ENCODE results near the gene TXNRD2. TPM values are rescaled to one million over a fixed set of nuclear protein-coding genes. Genes with fewer than 3 reads are reported as not detected.

The TXNRD2 gene
- polyA plus RNA-seq, 1 donor from 2014 or later, result 17.3 TPM

DNA sequence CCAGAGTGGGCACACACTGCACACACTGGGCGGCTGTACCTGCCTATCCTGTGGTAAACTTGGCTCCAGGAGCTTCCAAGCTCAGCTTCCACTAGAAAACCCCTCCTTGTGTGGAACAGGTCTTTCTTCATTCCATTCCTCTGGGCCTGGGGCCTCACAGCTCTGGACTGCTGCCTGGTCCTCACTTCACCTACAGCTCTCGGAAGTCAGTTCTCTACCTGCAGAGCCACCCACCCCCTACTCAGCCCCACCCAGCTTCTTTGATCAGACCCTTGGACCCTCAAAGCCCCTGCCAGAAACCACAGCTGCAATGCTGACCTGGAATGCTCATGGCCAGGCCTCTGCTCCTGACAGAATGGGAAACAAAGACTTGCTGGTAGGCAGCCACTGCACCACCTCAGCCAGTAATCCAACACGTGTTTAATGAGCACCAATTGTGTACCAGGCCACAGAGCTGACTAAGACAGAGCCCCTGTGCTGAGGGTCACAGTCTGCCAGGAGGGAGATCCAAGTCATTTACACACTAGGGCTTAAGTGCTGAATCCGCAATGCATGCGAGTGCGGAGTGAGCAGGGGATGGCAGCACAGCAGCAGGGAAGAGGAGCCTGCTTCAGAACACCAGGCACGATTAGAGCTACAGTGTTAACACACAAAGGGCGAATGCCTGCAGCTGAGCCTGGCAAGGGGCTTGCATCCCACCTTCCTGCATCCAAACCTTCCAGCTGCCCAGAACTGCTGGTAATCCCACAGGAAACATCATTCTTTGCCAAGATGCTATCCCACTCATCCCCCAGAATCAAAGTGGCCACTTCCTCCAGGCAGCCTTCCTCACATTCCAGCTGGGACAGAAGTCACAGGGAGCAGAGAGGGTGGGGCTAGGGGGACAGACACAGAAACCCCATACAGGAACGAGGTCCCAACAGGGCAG lies 91.5 kb downstream of the TXNRD2 start:
- Mint-ChIP-seq H3K27ac (peak overlapping the region in 1 of 3 donors; percentile 67), H3K4me1 (peaks cover 12 to 19% (median 16%) of the 10 kb centered on the region in 3 donors), H3K4me3 (peak overlapping the region in 1 of 4 donors; percentile 14), H3K36me3 (peaks cover 2% of the 10 kb centered on the region), H3K27me3 (no peaks in the 10 kb centered on the region), H3K9me3 (no peaks in the 10 kb centered on the region)

DNA sequence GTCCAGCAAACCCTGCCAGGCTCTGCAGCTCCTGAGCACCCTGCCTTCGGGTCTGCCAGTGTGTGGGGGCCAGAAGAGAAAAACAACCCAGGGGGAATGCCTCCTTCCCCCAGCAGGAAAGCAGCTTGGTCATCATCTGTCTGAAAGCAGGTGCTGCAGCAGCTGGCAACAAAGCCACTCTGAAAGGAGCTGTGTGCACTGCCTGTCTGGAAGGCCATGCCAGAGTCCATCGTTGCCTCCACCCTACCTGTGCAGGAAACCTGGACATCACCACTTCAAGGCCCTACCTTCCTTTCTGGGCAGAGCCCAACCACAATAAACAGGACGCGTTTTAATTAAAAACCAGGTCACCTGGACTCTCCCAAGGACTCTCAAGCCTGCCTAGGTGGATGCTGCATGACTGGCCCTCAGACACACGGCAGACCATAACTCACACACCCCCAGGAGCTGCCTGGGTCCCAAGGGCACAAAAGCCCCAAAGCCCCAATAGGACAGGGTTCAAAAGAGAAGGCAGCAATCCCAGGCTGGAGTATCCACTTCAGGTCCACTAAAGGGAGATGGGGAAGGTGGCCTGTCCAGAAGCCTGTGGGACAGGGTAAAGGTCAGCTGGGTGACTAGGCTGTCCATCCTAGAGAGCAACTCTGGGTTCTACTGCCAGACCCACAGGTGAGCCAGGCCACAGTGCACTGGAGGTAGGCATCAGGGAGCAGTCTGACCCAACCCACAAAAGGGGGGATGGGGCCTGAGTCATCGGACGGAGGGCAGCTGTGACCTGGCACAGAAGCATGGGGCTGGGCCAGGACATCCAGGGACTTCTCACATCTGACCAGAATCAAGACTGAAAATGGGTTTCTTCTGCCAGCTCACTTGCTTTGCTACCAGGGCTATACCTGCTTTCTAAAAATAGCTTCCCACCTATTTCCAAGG lies 93.1 kb downstream of the TXNRD2 start:
- Mint-ChIP-seq H3K27me3 (no peaks in the 10 kb centered on the region), H3K4me1 (peaks cover 13 to 16% (median 16%) of the 10 kb centered on the region in 3 donors), H3K27ac (peak overlapping the region in 2 of 3 donors; percentile 8 to 27), H3K9me3 (no peaks in the 10 kb centered on the region), H3K36me3 (peaks cover 2% of the 10 kb centered on the region), H3K4me3 (peak overlapping the region in 1 of 4 donors; percentile 27)

DNA sequence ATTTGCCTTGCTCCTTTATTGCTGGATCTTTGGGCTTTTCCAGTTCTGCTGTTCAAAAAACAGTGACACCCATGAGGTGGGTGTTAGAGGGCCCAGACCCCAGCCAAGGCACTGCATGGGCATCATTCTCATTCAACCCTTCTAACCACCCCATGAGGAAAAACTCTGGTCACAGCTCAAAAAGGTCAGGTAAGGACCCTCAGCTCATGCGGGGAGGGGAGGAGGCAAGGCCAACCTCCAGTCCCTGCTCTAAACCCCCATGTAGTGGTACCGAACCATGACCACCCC lies 94.3 kb downstream of the TXNRD2 start:
- Mint-ChIP-seq H3K9me3 (no peaks in the 10 kb centered on the region), H3K27me3 (no peaks in the 10 kb centered on the region), H3K36me3 (peaks cover 2% of the 10 kb centered on the region), H3K27ac (no peak overlapping the region), H3K4me3 (no peak overlapping the region), H3K4me1 (peaks cover 6 to 9% (median 6%) of the 10 kb centered on the region in 3 donors)

DNA sequence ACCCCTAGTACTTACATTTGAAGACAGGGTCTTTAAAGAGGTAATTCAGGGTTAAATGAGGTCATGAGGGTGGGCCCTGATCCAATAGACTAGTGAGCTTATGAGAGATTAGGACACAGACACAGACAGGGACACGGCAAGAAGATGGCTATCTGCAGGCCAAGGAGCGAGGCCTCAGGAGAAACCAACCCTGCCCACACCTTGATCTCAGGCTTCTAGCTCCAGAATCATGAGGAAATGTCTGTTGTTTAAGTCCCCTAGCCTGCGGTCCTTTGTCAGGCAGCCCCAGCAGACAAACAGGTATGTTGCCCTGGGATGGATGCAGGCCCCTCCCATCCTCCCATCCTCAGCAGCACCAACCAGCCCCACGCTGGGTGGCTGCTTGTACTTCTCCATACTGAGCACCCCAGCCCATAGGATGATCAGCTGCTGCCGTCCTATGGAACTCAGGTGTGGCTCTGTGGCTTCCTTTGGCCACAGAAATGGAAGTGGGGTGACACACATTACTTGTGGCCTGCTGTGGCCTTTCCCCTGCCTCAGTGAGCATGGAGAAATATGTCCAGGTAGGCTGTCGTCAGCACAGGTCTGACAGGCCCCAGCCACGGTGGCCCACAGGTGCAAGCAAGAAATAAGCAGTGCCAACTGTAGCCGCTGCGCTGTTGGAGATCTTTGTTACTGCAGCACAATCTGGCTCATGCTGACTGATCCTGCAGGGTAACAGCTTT lies 94.8 kb downstream of the TXNRD2 start:
- Mint-ChIP-seq H3K4me1 (peaks cover 6 to 10% (median 7%) of the 10 kb centered on the region in 3 donors), H3K27me3 (no peaks in the 10 kb centered on the region), H3K27ac (no peak overlapping the region), H3K36me3 (peaks cover 2% of the 10 kb centered on the region), H3K9me3 (no peaks in the 10 kb centered on the region), H3K4me3 (peak overlapping the region in 1 of 4 donors; percentile 32)

DNA sequence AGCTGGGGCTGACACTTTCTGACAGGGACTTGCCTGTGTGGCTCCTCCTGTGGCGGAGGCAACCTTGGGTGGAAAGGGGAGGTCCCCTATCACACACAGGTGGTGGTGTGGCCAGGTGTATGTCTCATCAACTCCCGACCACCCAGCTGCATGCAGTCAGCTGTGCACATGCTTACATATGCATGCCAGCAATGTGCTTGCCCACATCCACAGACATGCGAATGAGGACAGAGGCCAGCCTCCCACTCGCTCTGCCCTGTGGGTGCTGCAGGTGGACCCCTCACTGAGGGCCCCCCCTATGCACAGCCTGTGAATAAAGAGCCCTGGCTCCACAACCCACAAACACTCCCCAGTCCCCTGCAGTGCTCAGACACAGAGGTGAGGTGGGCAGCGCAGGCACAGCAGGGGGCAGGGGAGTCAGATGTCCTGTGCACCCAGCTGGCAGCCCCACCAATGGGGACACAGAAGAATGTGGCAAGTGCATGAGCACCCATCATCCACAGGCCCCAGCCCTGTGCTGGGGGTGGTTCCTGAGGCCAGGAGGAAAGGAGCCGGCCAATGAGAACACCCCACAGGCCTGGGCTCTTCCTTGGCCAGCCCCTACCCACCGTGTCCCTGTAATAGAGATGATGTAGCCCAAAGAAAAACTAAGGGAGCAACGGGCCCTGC lies 96.4 kb downstream of the TXNRD2 start:
- no peaks in the 10 kb centered on the region for H3K9me3 Mint-ChIP-seq
- H3K36me3 Mint-ChIP-seq, result no peaks in the 10 kb centered on the region
- H3K27ac Mint-ChIP-seq, result peak overlapping the region in 1 of 3 donors; percentile 28
- H3K4me1 Mint-ChIP-seq, result peaks cover 8 to 16% (median 9%) of the 10 kb centered on the region in 3 donors
- H3K4me3 Mint-ChIP-seq, result peak overlapping the region in 3 of 4 donors; percentile 20 to 65 (median 27)
- H3K27me3 Mint-ChIP-seq, result no peaks in the 10 kb centered on the region

DNA sequence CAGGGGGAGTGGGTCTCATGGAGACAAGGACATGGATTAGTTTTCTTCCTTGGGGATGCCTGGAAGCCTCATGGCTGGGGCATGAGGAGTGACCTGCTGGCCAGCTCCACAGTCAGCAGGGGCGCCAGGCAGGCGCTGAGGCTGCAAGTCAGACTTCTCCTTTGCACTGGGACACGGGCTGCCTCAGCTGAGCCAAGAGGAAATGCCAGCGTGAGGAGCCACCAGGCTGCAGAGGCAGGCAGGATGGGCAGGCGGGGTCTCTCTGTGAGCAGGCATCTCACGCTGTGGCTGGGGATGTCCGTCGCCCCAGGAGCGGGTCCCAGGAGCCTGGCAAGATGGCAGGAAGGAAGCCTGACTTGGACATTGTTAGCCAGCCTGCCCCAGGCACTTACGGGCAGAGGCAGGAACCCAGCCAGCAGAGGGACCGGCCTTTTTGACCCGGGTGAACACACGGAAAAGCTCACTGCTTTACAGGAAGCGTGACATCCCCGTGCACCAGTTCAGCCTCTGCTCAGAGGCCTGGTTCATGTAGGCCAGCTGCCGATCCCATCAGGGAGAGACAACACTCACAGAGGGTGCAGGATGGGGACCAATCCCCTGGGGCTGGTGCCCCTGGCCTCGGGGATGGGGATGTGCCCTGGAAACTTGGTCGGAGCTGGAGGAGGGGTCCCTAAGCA lies 97.1 kb downstream of the TXNRD2 start:
- Mint-ChIP-seq H3K4me3 (peak overlapping the region in 2 of 4 donors; percentile 20 to 65), H3K27me3 (no peaks in the 10 kb centered on the region), H3K4me1 (peaks cover 8 to 20% (median 9%) of the 10 kb centered on the region in 3 donors), H3K9me3 (no peaks in the 10 kb centered on the region), H3K36me3 (no peaks in the 10 kb centered on the region), H3K27ac (peak overlapping the region in 2 of 3 donors; percentile 28 to 78)

DNA sequence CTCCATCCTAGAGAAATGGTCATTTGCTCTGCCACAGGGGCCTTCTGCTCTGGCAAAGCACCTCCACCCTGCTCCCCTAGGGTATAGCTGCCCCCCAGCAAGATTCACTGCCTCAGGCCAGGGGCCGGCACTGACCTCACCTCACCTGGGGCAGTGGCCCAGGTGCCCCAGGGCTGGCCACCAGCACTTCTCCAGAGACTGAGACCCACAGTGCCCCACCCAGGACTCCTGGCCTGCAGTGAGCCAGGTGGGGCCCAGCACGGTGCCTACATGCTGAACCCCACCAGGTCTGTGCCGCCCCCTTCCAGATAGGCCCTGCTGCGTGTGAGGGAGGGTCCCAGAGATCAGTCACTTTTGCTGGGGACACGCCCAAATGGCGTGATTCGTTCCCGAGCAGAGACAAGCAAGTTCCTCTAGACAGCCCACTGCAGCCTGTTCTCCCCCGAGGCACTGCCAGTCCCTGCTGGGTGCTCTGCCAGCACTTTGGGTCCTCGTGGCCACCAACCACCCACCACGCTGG lies 97.7 kb downstream of the TXNRD2 start:
- Mint-ChIP-seq H3K9me3 (no peaks in the 10 kb centered on the region), H3K4me1 (peaks cover 8 to 20% (median 9%) of the 10 kb centered on the region in 3 donors), H3K4me3 (peak overlapping the region in 1 of 4 donors; percentile 39), H3K27me3 (no peaks in the 10 kb centered on the region), H3K36me3 (no peaks in the 10 kb centered on the region), H3K27ac (peak overlapping the region in 1 of 3 donors; percentile 78)

DNA sequence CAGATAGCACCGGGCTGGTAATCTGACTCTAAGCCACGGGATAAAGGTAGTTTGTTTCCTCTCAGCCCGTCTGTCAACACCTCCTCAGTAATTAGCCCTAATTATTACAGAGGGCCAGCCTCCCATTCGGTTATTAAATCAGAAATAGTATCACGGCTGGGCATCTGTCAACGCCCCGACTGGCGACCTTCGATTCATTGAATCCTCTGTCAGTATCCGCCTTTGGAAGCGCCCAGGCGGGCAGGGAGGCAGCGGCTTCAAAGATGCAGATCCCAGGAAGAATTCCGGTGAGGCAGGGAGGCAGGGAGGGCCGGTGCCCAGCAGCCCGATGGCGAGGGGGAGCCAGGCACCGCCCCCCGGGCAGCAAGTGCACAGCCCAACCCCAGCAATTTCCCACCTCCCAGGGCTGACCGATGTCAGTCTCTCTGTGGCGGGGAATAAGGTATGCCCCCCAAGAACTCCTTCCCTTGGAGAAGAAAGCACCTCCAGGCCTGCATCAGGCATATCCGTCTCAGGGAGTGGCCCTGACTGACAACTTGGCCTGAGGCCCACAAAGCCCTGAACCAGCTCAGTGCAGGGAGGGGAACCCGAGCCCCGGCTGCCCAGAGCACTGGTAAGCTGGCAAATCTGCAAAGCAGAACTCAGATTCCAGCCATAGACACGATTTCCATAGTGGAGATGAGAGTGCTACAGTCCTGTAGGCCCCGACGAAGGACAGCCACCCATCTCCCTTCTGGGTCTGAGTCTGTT lies 98.3 kb downstream of the TXNRD2 start:
- H3K27me3 Mint-ChIP-seq, result no peaks in the 10 kb centered on the region
- H3K36me3 Mint-ChIP-seq, result no peaks in the 10 kb centered on the region
- peaks cover 8 to 20% (median 9%) of the 10 kb centered on the region in 3 donors for H3K4me1 Mint-ChIP-seq
- H3K4me3 Mint-ChIP-seq, result no peak overlapping the region
- no peaks in the 10 kb centered on the region for H3K9me3 Mint-ChIP-seq
- no peak overlapping the region for H3K27ac Mint-ChIP-seq

DNA sequence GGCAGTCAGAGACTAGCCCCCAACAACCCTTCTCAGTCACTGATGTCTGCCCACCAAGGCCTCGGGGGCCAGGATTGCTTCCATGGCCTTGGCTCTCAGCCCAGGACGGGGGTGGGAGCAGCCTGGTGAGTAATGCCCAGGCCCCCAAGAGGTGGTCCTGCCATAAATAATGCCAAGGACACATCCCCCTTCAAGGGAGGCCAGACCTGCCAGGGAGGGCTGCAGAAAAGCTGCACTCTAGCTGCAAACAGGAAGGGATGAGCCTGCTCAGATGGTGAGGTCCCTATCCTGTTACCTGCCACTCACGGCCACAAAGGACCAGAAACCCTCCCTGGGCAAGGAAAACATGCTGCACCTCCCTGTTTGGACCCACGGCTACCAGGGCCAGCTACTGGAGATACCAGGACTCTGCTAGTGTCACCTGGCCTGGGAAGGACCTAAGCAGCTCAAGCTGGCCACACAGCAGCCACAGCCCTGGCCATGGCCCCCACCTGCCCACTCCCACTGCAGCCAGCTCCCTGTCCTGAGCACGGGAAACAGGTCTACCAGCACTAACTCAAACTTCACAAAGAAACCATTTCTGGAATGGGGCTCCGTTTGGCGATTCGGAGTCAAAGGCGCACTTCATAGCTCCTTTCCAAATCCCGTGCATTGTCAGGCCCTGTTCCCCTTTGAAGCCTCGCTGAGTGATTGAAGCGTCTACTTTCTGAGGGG lies 99.1 kb downstream of the TXNRD2 start:
- no peaks in the 10 kb centered on the region for H3K9me3 Mint-ChIP-seq
- no peaks in the 10 kb centered on the region for H3K27me3 Mint-ChIP-seq
- H3K4me3 Mint-ChIP-seq, result no peak overlapping the region
- no peak overlapping the region for H3K27ac Mint-ChIP-seq
- no peaks in the 10 kb centered on the region for H3K36me3 Mint-ChIP-seq
- peaks cover 8 to 24% (median 9%) of the 10 kb centered on the region in 3 donors for H3K4me1 Mint-ChIP-seq

DNA sequence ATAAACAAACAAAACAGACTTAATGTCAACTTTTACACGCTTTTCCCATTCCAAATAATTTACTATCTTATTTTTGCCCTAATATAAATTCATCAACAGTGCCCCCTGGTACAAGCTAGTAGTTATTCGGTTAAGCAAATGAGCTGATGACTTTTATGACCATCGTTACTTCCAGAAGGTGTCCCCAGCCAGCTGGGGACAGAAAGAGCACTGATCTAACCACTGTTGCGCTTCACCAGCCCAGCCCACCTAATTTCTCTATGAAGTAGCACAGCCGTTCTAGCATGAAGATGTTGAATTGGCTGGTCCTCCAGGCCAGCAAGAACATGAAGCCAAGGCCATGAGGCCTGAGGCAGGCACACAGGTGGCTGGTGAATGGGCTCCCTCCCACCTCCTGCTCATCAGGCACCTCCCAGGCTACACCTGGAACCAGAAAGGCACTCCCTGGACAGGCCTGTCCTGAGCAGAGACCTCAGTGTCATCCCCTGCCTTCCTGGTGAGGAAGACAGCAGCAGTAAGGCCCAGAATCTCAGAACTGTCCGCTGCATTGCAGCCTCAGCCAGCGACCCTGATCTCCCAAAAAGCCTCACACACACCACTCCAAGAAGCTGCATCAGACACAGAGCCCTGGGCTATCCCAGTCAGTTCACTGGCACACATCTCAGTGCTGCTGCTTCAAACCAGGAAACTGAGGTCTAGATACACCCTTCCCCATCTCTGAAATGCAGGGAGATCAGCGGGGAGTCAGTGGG lies 99.8 kb downstream of the TXNRD2 start:
- Mint-ChIP-seq H3K9me3 (no peaks in the 10 kb centered on the region), H3K27ac (peak overlapping the region in 1 of 3 donors; percentile 0), H3K27me3 (no peaks in the 10 kb centered on the region), H3K4me3 (no peak overlapping the region), H3K36me3 (no peaks in the 10 kb centered on the region), H3K4me1 (peaks cover 8 to 25% (median 9%) of the 10 kb centered on the region in 3 donors)

DNA sequence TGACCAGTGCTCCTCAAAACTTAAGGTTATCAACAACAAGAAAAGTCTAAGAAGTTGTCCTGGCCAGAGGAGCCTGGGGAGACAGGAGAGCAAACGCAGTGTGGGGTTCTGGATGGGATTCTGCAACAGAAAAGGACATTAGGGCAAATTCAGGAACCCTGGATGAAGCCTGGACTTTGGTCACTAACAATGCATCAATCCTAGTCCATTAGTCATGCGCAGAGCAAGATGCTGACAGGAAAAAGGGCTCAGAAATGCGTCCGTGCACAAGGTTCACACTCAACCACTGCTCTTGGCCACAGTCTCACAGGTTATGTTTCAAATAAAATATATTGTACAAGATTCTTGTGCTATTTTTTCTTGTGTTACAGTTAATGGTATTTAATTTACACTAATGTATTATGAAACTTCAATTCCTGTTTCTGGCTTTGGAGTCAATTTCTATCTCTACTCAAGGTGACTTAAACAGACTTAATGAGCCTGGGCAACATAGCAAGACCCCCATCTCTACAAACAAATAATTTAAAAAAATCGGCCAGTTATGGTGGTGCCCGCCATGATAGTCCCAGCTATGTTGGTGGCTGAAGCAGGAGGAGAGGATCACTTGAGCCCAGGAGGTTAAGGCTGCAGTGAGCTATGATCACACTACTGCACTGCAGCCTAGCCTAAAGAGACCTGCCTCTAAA lies 100.5 kb downstream of the TXNRD2 start:
- Mint-ChIP-seq H3K27ac (no peak overlapping the region), H3K4me3 (no peak overlapping the region)

More for the DNA sequence above, 100.5 kb downstream of the TXNRD2 start:
- Mint-ChIP-seq H3K27me3 (no peaks in the 10 kb centered on the region), H3K36me3 (no peaks in the 10 kb centered on the region), H3K4me1 (peaks cover 8 to 25% (median 11%) of the 10 kb centered on the region in 3 donors), H3K9me3 (no peaks in the 10 kb centered on the region)
